Activated T-cell treated with anti-CD3 and anti-CD28 coated beads, Interleukin-2, amount 50 U/mL, for 24 hours (primary cell): ENCODE data around the gene DDX1.
"Not testable (repeated sequence)": the region's sequence is repeated elsewhere in the genome, so short reads cannot be mapped to it uniquely, and the experiment has no call there.

Experiments used
- DNase-seq: peaks from one replicate; pipeline ENCODE4 v3.0.0-alpha.2; 2020
- H3K27ac Mint-ChIP-seq: 2 replicates; pipeline ENCODE4 v1.8.0; 2020; ENCODE audit warnings: mild to moderate bottlenecking, mixed read lengths
- H3K27me3 Mint-ChIP-seq: 2 replicates; pipeline ENCODE4 v1.8.0; 2020; ENCODE audit warnings: mixed read lengths
- H3K36me3 Mint-ChIP-seq: 2 replicates; pipeline ENCODE4 v1.8.0; 2020; ENCODE audit warnings: low read depth, mixed read lengths
- H3K4me1 Mint-ChIP-seq: 2 replicates; pipeline ENCODE4 v1.8.0; 2020; ENCODE audit warnings: low read depth, mixed read lengths
- H3K4me3 Mint-ChIP-seq: 2 replicates; pipeline ENCODE4 v1.8.0; 2020; ENCODE audit warnings: mild to moderate bottlenecking, moderate library complexity, mixed read lengths
- H3K9me3 Mint-ChIP-seq: 2 replicates; pipeline ENCODE4 v1.8.0; 2020; ENCODE audit warnings: mixed read lengths

DDX1 gene

DNA sequence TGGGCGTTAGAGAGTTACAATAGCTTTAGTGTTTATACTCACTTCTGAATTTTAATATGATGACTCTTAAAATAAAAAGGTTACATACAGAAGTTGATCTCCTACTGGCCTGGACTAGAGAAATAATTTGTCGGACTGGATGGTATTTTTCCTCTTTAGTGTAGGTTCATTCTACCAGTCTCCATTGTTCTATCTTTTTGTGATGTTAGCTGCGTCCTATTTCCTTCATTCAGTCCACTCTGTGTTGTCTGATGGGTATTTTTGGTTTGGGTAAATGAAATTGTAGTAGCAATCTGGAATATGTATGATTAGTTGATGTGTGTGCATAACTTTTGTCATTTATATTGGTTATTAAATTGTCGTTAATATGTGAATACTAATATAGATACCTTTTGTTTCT lies 5.3 kb downstream of the DDX1 start:
- no peaks in the 10 kb centered on the region for H3K27me3 Mint-ChIP-seq
- no peak for DNase-seq
- H3K4me3 Mint-ChIP-seq = no peak overlapping the region
- H3K36me3 Mint-ChIP-seq = peaks cover 91% of the 10 kb centered on the region
- peak overlapping the region; percentile 59 for H3K27ac Mint-ChIP-seq
- H3K4me1 Mint-ChIP-seq = peaks cover 28% of the 10 kb centered on the region
- no peaks in the 10 kb centered on the region for H3K9me3 Mint-ChIP-seq

GRCh38 chr2:15599994-15600393 lies 8.3 kb downstream of the DDX1 start:
- no peaks in the 10 kb centered on the region for H3K9me3 Mint-ChIP-seq
- peaks cover 96% of the 10 kb centered on the region for H3K36me3 Mint-ChIP-seq
- H3K4me1 Mint-ChIP-seq = peaks cover 9% of the 10 kb centered on the region

GRCh38 chr2:15601681-15602080 lies 10.0 kb downstream of the DDX1 start:
- peaks cover 2% of the 10 kb centered on the region for H3K4me1 Mint-ChIP-seq
- H3K27ac Mint-ChIP-seq = no peak overlapping the region
- no peaks in the 10 kb centered on the region for H3K27me3 Mint-ChIP-seq

More at GRCh38 chr2:15599994-15600393, 8.3 kb downstream of the DDX1 start:
- no peak for DNase-seq
- Mint-ChIP-seq H3K27ac (peak overlapping the region; percentile 61), H3K27me3 (no peaks in the 10 kb centered on the region), H3K4me3 (no peak overlapping the region)

DNA sequence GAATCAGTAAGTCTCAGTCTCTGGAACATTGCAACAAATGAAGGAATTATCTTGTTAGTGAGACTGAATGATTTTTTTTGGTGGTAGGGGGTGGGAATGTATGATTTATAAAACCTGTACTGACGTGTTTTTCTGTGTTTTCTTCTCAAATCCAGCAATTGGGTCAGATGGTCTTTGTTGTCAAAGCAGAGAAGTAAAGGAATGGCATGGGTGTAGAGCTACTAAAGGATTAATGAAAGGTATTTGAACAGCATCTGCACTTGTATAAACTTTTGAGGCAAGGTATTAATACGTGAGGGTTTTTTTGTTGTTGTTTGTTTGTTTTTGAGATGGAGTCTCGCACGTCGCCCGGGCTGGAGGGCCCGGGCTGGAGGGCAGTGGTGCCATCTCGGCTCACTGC lies 10.7 kb downstream of the DDX1 start:
- no peaks in the 10 kb centered on the region for H3K9me3 Mint-ChIP-seq

More at GRCh38 chr2:15601681-15602080, 10.0 kb downstream of the DDX1 start:
- Mint-ChIP-seq H3K9me3 (no peaks in the 10 kb centered on the region), H3K36me3 (peaks cover 95% of the 10 kb centered on the region), H3K4me3 (no peak overlapping the region)
- no peak for DNase-seq

GRCh38 chr2:15603044-15603765 lies 11.5 kb downstream of the DDX1 start:
- no peak for DNase-seq
- Mint-ChIP-seq H3K27ac (no peak overlapping the region), H3K9me3 (no peaks in the 10 kb centered on the region), H3K27me3 (no peaks in the 10 kb centered on the region), H3K36me3 (peaks cover 96% of the 10 kb centered on the region), H3K4me3 (no peak overlapping the region), H3K4me1 (peaks cover 2% of the 10 kb centered on the region)

More for the DNA sequence above, 10.7 kb downstream of the DDX1 start:
- Mint-ChIP-seq H3K4me1 (peaks cover 2% of the 10 kb centered on the region), H3K27me3 (no peaks in the 10 kb centered on the region), H3K27ac (peak overlapping the region; percentile 40), H3K36me3 (peaks cover 95% of the 10 kb centered on the region), H3K4me3 (no peak overlapping the region)
- DNase-seq = no peak

GRCh38 chr2:15603948-15604347 lies 12.3 kb downstream of the DDX1 start:
- H3K9me3 Mint-ChIP-seq = no peaks in the 10 kb centered on the region
- H3K4me1 Mint-ChIP-seq = peaks cover 2% of the 10 kb centered on the region
- no peak overlapping the region for H3K27ac Mint-ChIP-seq
- H3K4me3 Mint-ChIP-seq = no peak overlapping the region
- no peaks in the 10 kb centered on the region for H3K27me3 Mint-ChIP-seq
- DNase-seq = no peak
- peaks cover 95% of the 10 kb centered on the region for H3K36me3 Mint-ChIP-seq

GRCh38 chr2:15605721-15606120 lies 14.1 kb downstream of the DDX1 start:
- no peak for DNase-seq
- Mint-ChIP-seq H3K9me3 (no peaks in the 10 kb centered on the region), H3K4me3 (no peak overlapping the region), H3K27ac (peak overlapping the region; percentile 61), H3K4me1 (no peaks in the 10 kb centered on the region), H3K36me3 (peaks cover 98% of the 10 kb centered on the region), H3K27me3 (no peaks in the 10 kb centered on the region)

DNA sequence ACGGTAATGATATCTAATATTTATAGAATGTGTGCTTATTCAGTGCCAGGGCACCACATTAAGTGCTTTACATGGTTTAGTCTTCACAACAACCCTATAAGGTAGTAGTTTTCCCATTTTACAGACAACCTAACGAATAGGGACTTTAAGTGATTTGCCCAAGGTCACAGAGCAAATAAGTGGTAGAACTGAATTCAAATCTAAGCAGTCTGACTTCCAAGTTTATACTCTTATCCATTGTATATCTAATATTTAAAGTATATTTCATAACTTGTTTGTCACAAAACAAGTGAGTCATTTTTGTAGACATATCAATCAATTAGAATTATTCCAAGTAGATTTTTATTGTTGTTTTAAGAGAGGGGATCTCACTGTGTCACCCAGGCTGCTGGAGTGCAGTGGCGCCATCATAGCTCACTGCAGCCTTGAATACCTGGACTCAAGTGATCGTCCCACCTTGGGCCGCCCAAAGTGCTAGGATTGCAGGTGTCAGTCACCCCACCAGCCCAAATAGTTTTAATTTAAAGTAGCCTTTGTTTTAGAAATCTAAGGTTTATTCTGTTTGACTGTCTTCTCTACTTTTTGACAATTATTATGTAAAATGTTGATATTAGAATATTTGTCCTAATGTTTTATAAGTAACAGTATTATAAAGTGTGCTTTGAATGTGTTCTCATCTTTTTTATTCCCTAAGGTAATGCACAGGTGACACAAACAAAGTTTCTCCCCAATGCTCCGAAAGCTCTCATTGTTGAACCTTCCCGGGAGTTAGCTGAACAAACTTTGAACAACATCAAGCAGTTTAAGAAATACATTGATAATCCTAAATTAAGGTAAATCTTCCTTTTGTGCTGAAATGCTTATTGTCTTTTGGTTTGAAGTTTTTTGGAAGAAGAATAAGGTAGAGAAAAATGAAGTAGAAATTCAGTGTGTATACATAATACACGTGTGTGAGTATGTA lies 15.1 kb downstream of the DDX1 start:
- Mint-ChIP-seq H3K9me3 (no peaks in the 10 kb centered on the region), H3K27ac (no peak overlapping the region), H3K4me1 (no peaks in the 10 kb centered on the region), H3K36me3 (peaks cover 88% of the 10 kb centered on the region), H3K27me3 (no peaks in the 10 kb centered on the region), H3K4me3 (no peak overlapping the region)
- no peak for DNase-seq

- no peak overlapping the region for H3K27ac Mint-ChIP-seq
- peaks cover 79% of the 10 kb centered on the region for H3K36me3 Mint-ChIP-seq
- H3K9me3 Mint-ChIP-seq = no peaks in the 10 kb centered on the region
- no peaks in the 10 kb centered on the region for H3K4me1 Mint-ChIP-seq
- no peaks in the 10 kb centered on the region for H3K27me3 Mint-ChIP-seq
- DNase-seq = no peak
- no peak overlapping the region for H3K4me3 Mint-ChIP-seq
These were observed 16.2 kb downstream of the DDX1 start for GRCh38 chr2:15607709-15608391.

- no peaks in the 10 kb centered on the region for H3K27me3 Mint-ChIP-seq
- no peak overlapping the region for H3K4me3 Mint-ChIP-seq
- H3K27ac Mint-ChIP-seq = no peak overlapping the region
- peaks cover under 1% of the 10 kb centered on the region for H3K4me1 Mint-ChIP-seq
- no peaks in the 10 kb centered on the region for H3K9me3 Mint-ChIP-seq
- no peak for DNase-seq
- peaks cover 77% of the 10 kb centered on the region for H3K36me3 Mint-ChIP-seq
These were observed 16.7 kb downstream of the DDX1 start for GRCh38 chr2:15608392-15608761.

DNA sequence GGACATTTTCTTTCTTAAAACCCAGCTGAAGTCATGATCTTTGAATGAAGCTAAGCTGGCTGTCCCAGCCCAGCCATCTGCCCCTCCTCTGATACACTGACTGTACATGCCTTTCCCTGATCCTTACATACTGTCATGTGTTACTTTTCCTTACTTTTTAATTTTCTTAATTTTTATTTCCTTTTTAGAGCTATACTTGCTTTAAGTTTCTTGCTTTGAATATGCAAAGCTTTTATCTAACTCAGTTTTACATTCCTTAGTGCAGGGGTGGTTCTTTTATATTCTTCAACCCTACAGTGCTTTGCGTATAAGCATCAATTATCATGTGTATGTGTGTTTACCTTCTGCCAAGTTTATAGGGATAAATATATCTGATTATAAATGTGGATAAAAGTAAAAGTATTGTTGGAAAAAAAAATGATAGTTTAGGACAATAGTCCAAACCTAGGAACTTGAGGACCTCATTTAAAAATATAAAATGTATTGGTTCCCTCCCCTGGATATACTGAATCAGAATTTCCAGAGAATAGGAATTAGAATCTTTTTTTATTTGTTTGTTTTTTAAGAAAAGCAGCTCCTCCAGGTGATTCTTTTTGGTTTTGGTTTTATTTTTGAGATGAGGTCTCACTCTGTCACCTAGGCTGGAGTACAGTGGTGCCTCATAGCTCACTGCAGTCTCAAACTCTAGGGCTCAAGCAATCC lies 17.8 kb downstream of the DDX1 start:
- Mint-ChIP-seq H3K27ac (peak overlapping the region; percentile 60), H3K27me3 (no peaks in the 10 kb centered on the region)

GRCh38 chr2:15610430-15610952 lies 18.8 kb downstream of the DDX1 start:
- no peak for DNase-seq
- Mint-ChIP-seq H3K4me1 (peaks cover 3% of the 10 kb centered on the region), H3K9me3 (no peaks in the 10 kb centered on the region), H3K27ac (no peak overlapping the region), H3K27me3 (no peaks in the 10 kb centered on the region), H3K36me3 (peaks cover 77% of the 10 kb centered on the region), H3K4me3 (no peak overlapping the region)

More for the DNA sequence above, 17.8 kb downstream of the DDX1 start:
- Mint-ChIP-seq H3K36me3 (peaks cover 77% of the 10 kb centered on the region), H3K4me1 (peaks cover 3% of the 10 kb centered on the region), H3K9me3 (no peaks in the 10 kb centered on the region), H3K4me3 (no peak overlapping the region)
- DNase-seq = no peak

DNA sequence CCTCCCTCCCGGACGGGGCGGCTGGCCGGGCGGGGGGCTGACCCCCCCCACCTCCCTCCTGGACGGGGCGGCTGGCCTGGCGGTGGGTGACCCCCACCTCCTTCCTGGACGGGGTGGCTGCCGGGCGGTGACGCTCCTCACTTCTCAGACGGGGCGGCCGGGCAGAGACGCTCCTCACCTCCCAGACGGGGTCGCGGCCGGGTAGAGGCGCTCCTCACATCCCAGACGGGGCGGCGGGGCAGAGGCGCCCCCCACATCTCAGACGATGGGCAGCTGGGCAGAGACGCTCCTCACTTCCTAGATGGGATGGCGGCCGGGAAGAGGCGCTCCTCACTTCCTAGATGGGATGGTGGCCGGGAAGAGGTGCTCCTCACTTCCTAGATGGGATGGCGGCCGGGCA lies 20.4 kb downstream of the DDX1 start:
- H3K9me3 Mint-ChIP-seq, H3K27ac Mint-ChIP-seq, DNase-seq, H3K27me3 Mint-ChIP-seq, H3K4me3 Mint-ChIP-seq, H3K4me1 Mint-ChIP-seq: not testable (repeated sequence)
- peaks cover 73% of the 10 kb centered on the region for H3K36me3 Mint-ChIP-seq
